GM19043 (cell line): ENCODE measurements around the gene CHD2.

Experiments used
- ATAC-seq: cut with Tn5 transposase; IDR thresholded peaks from one replicate; pipeline ENCODE4 v1.9.1; 2021; ENCODE audit warnings: low read depth; ENCODE audit not compliant: unreplicated experiment

CHD2 gene

DNA sequence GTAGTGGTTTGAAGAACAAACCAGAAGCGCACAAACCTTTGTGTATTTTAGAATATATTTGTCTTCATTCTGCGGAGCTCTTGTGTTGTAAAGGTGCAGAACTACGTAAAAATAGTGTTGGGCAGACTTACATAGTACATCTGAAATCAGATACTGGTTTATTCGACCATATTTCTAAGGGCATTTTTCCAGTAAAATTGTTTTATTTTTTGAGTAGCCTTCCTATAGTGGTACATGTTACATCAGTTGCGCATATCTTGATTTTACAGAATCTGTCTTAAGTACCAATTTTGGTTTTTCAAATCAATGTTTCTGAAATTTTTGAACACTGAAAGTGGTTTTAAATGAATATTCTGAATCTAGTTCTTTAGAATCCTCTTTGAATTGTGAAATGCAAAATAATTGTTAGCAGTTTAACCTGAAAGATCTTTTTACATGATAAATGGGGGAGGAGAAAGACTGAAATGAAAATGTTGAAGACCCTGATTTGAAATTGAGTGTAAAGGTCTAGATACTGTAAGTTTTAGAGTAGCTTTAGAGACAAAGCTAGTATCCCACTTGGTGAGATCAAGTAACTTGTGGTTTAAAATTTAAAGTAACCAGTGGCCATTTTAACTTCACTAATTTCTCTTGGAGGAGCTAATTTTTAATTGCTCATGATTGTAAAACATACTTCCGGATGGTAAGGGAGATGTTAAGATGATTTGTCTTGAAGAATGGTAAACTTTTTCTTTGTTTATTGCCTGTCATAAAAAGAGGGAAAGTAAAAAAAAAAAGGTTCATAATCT is 15.5 kb upstream of the CHD2 start:
- ATAC-seq, result no peak

DNA sequence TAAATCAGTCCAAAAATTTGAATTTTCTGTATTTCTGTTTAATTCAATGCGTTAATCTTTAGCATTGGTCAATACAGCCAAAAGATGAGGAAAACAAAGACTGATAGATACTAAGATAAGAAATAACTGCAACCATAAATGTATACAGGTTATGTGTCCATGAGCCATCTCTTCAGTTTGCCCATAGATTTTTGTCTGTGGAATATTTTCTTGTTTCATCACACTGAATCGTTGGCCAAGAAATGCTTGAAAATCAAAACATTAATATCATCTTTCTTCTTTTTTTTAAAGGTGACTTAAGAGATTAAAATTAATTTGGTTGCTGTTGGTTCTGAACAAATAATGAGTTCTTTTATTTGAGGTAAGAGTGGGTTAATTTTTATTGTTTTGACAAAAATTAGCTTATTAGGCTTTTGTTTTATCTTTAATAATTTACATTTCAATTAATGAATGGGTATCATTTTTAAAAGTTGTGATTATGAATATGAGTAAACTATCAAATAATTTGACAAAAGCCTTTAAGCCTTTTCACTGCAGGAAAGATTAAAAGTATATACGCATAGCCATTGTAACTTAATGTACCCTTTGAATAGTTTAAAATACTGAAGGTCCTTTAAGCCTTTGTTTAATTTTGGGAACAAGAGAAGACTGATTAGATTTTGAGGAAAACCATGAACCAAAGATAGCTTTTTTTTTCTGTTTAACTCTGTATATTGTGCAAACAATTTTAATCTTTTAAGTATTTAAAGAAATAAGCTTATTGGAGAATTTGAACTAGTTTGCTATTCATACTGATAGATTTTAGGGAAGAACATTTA is 14.7 kb upstream of the CHD2 start:
- no peak for ATAC-seq

DNA sequence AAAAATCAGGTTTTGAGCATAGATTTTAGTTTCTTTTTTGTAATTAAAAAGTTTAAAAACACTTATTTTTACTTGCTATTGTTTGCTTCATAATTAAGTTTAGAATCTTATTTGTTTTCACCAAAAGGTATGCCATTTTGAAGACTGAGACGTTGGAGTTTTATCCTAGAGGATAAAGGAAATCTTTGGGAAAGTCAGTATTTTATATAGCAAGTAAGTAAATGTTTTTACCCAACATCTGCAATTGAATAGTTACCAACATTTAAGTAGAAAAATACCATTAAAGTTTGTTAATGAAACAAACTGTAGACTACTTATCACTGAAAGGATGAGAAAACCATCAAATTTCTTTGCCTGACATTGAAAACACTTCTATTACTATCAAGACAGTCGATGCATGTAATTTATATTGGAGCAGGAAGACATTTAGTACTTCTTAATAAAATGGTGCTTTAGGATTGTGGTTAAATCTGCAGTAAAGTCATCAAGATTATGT is 14.0 kb upstream of the CHD2 start:
- no peak for ATAC-seq

DNA sequence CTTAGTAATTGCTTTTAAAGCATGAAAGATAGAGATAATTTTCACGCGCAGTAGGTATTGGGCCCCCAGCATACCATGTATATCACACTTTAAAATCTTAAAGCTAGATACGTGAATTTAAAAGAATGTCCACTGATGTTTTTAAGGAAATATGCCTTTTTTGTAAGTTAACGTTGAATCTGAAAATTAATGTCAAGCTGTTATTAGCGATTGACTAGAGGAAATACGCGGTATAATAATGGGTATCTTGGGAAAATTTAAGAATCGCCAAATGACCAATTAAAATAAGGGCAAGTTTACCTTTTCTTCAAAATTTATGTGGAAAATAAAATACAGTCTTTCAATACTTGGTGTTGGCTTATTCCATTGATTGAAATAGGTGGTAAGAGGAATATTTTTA is 13.3 kb upstream of the CHD2 start:
- no peak for ATAC-seq

DNA sequence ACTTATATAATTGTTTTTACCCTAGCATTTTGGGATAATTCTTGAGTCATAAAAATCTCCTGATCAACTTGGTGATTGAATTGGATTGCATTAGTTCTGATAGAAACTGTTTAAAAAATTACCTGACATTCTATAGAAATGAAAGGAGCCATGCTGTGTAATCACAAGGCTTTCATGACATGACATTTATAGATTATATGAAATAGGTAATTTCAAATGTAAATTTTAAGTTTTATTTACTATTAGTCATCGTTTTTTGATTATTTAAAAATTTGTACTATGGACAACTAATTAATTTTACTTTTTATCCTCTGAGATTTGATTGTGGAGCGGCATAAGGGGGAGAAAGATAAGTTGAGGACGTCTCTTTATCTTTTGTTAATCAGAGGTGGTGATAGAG is 12.3 kb upstream of the CHD2 start:
- ATAC-seq, result no peak

DNA sequence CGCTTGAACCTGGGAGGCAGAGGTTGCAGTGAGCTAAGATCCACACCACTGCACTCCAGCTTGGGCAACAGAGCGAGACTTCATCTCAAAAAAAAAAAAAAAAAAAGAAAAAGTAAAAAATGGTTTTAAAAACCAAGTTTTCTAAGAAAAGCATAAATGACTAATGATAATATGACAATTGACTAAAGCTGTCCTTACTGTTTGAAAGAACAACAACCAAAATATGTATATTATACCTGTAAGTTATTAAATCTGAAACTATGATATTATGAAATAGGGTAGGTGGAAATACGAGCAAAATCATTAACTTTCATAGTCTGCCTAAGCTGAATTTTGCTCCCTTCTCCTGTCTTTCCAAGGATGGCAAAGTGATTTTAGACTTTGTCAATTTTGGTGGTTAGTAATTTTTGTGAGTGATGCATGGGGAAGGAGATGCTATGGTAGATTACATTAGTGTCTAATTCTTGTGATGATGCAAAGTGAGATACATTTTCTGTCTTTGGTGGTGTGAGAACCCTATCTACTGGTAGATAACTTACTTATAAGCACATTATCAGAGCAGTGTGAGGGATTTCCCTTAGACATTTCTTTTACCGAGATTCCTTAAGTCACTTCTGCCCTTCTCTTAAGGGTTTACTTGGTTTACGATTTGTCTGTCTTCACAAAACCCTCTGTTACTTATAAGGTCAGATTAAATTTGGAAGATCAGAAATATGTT is 10.6 kb upstream of the CHD2 start:
- ATAC-seq, result no peak

DNA sequence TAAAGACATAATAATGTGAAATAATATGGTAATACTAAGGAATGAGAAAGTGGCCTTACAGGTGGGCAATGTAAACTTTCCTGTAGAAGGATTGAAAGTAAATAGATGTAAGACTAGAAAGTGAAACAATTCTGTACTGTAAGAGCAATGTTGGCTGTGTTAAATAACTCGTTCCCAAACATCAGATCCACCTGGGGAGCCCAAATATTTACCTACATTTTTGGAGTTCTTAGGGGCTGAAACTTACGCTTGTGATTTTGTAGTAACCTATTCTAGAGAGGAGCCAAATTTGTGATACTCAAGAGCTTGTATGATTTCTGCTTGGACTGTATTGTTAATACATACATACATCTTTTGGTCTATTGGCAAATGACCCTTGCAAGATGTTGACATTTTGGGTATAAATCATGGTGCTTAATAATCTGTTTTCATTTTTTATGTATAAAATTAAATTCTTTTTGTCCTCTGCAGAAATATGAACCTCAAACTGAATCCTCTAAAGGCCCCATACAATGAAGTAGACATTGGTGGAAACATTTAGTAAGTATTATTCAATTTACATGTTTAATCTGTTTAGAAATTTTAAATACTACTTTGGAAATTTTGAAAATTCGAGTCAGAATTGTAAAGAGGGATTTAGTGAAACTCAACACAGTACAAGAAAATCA is 8.5 kb upstream of the CHD2 start:
- ATAC-seq, result no peak

DNA sequence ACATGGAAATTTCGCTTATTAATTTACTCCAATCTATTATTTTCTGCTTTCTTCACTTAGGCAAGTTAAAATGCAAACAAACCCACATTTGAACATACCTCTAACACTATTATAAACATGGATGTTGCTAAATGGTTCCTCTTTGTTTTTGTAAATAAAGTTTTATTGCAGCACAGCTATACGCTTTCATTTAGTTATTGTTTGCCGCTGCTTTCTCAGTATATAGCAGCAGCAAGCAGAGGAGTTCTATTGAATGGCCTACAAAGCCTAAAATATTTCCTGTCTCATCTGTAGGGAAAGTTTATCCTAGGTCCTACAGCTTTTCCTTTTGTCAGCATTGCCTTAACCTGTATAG is 7.9 kb upstream of the CHD2 start:
- ATAC-seq, result no peak

DNA sequence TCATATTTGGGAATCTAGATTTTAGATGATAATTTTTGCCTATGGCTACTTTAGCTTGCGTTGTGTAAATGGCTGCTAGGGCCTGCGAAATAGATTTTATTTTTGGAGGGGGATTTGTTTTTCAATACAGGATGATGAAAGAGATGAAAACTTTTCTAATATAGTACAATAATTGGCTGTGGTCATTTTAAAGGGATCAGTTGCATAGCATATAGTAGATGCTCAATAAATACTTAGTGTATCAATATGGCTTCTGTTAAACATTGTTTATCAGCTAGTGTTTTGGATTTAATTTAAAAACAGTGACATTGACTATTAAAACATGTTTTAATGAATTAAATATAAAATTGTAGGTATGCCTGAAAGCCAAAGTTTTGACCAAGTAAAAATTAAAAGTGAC is 6.9 kb upstream of the CHD2 start:
- no peak for ATAC-seq

DNA sequence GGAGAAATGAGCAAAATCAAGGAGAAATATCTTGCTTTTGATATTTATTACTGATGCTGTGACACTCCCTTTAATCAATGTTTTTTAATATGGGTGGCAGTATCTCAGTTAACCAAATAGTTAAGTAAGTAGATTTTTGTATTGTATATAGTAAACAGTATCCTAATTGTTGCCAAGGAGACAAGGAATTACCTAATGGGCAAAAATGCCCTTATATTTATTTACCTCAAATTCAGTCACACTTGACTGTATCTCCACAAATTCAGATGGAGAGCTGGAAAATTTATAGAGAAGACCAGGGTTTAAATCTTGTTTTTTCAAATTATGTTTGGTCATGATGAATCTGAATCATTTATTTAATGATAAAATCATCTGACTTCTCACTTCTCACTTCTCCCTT is 3.6 kb upstream of the CHD2 start:
- no peak for ATAC-seq

DNA sequence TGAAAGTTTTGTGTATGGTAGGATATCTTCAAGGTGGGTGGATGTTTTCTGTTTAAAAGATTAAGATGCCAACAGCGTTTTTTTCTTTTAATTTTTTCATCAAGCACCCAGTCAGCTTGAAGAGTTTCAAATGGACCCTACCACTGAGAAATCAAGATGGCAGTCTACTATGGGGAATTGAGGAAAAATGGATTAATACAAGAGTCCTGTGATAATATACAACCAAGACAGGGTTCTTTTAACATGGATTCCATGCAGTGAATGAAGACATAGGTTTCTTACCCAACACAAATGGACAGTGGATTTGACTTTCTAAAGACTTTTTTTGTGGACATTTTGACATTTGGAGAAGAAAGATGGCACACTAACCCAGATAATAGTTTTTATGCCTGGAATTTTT is 2.5 kb upstream of the CHD2 start:
- ATAC-seq, result no peak

DNA sequence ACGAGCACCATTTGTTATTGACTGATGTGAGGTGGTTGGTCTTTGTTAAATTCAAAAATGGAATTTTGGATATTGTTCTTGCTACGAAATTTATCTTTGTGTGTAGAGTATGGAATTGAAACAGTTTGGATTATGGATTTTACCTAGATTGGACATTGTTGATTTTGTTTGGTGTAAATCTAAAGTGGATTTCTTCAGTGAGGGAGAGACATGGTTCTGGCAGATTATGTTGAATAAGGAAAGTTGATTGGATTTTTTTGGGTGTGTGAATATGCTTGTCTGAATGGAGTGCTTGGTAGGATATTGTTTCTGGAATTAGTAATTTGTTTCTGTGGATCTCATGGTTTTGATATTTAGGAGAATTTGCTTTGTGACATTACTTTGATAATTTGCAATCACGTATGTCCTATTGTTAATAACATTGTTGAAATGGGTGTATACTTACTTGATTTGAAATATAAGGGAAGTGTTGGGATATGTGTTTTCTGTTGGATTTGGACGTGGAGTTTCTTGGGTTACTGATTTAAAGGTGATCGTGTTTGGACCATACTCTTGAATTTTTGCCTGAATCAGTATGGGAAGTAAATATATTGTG is 1.0 kb upstream of the CHD2 start:
- no peak for ATAC-seq

DNA sequence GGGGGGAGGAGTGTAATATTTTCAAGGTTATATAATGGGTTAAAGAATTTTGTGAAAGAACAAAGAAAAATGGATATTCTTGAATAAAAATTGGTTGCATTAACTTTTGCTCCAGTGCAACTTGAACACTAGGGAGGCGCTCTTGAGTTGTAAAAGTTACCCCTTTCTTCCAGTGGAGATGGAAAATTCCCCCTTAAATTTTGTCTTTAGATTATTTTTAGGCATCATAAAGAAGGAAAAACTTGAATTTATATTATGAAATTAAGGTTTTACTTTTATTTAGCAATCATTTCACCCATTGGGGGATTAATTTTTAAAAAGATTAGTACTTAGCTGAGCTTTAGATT is 550 bp upstream of the CHD2 start:
- no peak for ATAC-seq

DNA sequence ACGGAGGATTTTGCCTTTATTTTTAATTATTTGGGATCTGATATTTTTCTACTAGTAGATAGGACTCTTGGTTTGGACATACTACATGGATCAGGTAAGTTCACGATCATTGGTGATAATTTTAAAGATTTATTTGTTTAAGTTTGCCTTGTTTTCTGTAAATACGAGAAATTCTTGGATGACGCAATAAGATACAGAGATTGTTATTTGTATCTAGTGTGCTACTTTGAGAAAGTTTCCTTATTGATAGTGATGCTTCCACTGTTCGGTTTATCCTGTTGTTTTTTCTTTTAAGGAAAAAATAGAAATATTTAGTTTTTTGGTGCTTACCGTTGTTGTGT is 577 bp downstream of the CHD2 start:
- ATAC-seq, result no peak

DNA sequence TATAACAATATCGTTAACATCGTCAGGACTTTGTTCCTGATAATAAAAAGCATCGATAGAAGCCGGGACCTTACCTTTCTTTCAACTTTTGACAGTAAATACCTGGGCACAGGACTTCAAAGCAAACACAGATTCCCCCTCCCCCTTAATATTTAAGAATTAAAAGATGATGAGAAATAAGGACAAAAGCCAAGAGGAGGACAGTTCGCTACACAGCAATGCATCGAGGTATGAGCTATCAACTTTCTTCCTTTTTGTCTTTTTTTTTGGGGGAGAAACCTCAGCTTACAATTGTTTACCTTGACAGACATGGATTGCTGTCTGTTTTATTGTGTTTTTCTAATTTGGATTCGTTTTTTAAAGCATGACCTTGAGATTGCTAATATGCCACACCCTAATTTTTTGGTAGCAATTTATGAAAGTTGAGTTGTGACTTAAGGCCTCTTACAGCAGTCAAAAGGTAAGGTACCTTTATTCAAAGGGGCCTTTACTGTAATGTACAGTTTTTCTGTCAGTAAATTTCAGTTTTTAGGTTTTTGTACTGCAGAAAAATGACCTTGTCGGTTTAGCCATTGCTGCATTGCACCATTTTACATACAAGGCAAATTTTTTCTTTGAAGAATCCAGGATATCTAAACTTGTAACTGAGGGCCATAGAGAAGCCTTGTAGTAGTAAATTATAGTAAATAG is 1.1 kb downstream of the CHD2 start:
- ATAC-seq, result no peak

DNA sequence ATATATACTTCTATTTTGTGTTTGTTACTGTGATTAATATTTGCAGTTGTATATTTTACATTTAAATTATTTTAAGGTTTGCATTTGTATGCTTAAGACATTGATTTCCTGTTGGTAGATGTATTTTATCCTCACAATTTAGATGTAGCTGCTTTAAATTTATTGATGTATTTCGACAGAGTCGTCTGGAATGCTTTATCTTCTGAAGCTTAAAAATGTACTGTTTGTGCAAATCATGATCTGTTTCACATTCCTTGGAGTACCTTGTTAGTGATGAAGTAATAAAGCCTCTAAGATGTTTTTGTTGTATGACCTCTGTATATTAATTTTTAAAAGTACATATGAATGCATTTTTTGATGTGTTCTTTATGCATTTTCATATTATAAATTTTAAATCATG is 1.9 kb downstream of the CHD2 start:
- no peak for ATAC-seq

DNA sequence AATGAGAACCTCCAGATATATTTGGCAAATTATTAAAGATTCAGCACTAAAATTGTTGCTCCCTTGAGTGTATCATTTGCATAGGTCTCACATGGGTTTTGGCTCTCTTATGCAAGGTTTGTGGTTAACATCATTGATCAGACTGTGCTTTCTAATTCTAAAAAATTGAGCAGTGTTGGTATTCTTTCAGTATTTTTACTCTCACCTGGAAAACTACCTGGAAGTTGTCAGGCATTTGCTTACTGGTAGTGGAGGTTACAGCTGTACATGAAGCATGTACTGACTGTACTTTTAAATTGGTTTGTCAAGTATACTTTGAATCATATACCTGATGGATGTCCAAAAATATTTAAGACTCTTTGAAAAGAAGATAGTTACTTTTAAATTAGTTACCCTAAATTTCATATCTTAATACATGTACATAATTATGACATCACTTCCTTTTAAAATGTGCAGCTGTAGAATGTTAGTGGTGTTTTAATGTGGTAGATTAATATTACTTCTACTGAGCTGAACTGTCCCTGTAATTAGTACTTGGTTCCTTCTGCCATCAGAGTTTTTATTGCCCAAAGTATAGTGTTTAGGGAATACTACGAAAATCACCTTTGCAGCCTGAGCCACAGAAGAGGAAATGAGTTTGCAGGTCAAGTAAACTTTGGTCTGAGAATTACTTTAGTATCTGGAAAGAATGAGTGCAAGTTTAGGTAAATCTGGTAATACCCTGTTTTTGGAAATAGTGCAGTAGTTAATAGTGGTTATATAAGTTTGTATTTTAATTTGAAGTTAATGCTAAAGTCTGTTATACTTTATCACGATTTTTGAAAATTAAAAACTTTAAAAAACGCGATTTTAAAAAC is 2.8 kb downstream of the CHD2 start:
- ATAC-seq, result no peak

DNA sequence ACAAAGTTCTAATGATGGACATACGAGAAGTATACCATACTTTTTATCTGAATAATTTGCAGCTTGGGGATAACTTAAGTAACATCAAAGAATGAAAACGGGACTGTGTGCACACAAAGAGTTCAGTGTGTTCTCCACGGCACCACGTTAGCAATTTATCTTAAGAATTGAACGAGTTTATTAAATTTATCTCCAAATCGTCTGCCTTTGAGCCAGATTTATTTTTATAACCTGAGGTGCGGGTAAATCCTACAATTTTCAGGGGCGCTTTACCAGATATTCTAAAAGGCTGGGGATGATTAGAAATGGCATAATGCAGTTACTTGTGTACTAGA is 3.5 kb downstream of the CHD2 start:
- no peak for ATAC-seq

DNA sequence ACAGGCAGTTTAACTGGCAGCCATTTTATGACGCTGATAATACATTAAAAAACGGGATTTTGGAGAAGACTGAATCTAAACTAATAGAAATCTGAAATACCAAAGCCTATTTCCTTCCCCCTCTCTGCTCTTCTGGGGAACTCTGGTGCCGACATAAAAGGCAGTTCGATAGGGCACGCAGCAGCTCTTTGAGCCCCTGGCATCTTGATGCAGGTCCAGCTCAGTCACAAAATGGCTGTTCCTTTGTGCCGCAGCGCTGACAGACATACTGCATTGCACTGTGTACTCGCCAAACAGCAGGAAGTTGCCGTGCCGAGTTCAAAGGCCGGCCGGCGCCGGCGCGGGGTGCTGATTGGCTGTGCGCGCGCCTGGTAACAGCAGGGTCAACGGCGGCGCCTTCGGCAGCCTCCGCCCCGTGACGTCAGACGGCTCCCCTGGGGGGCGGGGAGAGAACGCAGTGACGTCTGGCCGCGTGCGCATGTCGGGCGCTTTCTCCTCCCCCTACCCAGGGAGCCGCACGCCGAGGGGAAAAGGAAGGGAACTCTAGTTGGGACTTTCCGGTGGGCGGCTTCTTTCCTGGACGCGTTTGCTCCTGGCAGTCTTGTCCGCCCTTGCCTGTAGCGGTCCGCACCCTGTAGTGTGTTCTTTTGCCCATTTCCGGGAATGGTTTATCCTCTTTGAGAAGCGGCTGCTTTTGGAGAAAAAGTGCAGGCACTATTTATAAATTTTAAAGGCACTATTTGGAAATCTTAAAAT is 4.0 kb downstream of the CHD2 start:
- peak; percentile 74 for ATAC-seq
